Calu3 (cell line): ENCODE measurements around the gene FAHD1. TPM values are rescaled to one million over a fixed set of nuclear protein-coding genes. Genes with fewer than 3 reads are reported as not detected.

Source experiments
- BruUV-seq: library from RNA; stranded (reverse); fragments of 400-500 nt; replicated peaks from 2 replicates; lab custom pipeline; 2021; lab: Mats Ljungman, UMichigan
- CTCF ChIA-PET: fragments of 300-600 bp; sonication (Branson Sonifier 250); formaldehyde crosslinking; loops from one replicate; lab custom pipeline; 2022; ENCODE audit warnings: antibody characterized with exemption; lab: Charles Lee
- DNase-seq: peaks from one replicate; pipeline ENCODE4 v3.0.0; 2022
- H3K27ac Mint-ChIP-seq: one replicate; pipeline ENCODE4 v1.8.0; 2022; ENCODE audit warnings: mixed read lengths; ENCODE audit not compliant: unreplicated experiment
- H3K27me3 Mint-ChIP-seq: one replicate; pipeline ENCODE4 v1.8.0; 2022; ENCODE audit warnings: mixed read lengths; ENCODE audit not compliant: unreplicated experiment
- H3K36me3 Mint-ChIP-seq: one replicate; pipeline ENCODE4 v1.8.0; 2022; ENCODE audit warnings: mild to moderate bottlenecking, moderate library complexity, mixed read lengths; ENCODE audit not compliant: insufficient read depth, unreplicated experiment
- H3K4me1 Mint-ChIP-seq: one replicate; pipeline ENCODE4 v1.8.0; 2022; ENCODE audit warnings: mild to moderate bottlenecking, low read depth, mixed read lengths; ENCODE audit not compliant: unreplicated experiment
- H3K4me3 Mint-ChIP-seq: one replicate; pipeline ENCODE4 v1.8.0; 2022; ENCODE audit warnings: mild to moderate bottlenecking, low read depth, moderate library complexity, mixed read lengths; ENCODE audit not compliant: unreplicated experiment
- H3K9me3 Mint-ChIP-seq: one replicate; pipeline ENCODE4 v1.8.0; 2022; ENCODE audit warnings: low read depth, mixed read lengths; ENCODE audit not compliant: unreplicated experiment
- CTCF ChIP-seq: fragments of 200-600 bp; IDR thresholded peaks from one replicate; pipeline ENCODE4 v1.8.0; 2022; ENCODE audit warnings: antibody characterized with exemption; ENCODE audit not compliant: unreplicated experiment
- intact Hi-C: fragments of 100-400 bp; cut with micrococcal nuclease; formaldehyde crosslinking; loops from one replicate; pipeline ENCODE4 v1.10.0; 2022; ENCODE audit not compliant: unreplicated experiment
- total RNA-seq: library from RNA; stranded (reverse); gene quantifications from 2 replicates; pipeline ENCODE4 v1.2.3, GENCODE V29; 2022

FAHD1 gene
- total RNA-seq, 1 experiment from 2014 or later: 33.1 TPM

GRCh38 chr16:1788708-1789100 lies 38.3 kb upstream of the FAHD1 start:
- Mint-ChIP-seq H3K27me3 (no peaks in the 10 kb centered on the region), H3K36me3 (peaks cover 52% of the 10 kb centered on the region), H3K9me3 (no peaks in the 10 kb centered on the region), H3K27ac (no peak overlapping the region), H3K4me1 (no peaks in the 10 kb centered on the region), H3K4me3 (no peak overlapping the region)
- intact Hi-C loops: no loop called here
- BruUV-seq: no TSS peak
- no peak for TF ChIP-seq CTCF
- no peak for DNase-seq
- CTCF ChIA-PET: no interaction called here

DNA sequence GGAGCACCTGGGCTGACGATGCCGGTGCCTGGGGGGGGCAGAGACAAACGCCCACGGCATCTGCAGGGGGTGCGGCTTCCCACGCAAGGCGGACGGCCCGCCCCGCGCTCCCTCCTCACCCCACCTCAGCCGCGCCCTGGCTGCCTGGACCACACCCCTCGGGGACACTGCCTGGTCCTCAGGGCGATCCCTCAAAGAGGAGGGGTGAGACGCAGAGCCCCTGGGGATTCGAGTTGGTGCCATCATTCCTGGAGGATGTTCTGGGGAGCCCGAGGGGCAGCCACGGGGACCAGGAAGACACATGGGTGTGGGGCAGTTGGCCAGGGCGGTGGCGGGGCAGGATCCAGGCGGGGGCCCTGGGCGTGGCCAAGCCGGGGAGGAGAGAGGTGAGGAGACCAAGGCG lies 37.4 kb upstream of the FAHD1 start:
- no peaks in the 10 kb centered on the region for H3K27me3 Mint-ChIP-seq
- CTCF ChIA-PET: no interaction called here
- no TSS peak for BruUV-seq

DNA sequence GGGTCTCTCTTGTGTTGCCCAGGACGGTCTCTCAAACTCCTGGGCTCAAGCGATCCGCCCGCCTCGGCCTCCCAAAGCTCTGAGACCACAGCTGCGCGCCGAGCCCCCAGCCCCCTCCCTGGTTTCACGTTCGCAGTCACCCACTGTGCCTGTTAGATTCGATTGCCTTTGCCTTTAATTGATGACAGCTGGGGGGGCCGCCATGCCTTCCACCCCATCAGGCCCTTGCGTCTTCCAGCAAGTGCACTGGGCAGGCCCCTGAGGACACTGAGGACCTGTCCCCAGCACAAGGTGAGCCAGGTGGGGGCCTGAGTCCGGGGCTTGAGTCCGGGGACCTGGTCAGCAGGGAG lies 36.8 kb upstream of the FAHD1 start:
- CTCF ChIA-PET: no interaction called here
- Mint-ChIP-seq H3K4me3 (no peak overlapping the region), H3K4me1 (no peaks in the 10 kb centered on the region), H3K9me3 (no peaks in the 10 kb centered on the region), H3K27ac (no peak overlapping the region), H3K36me3 (peaks cover 48% of the 10 kb centered on the region), H3K27me3 (no peaks in the 10 kb centered on the region)
- TF ChIP-seq CTCF: no peak
- intact Hi-C loops: no loop called here
- BruUV-seq: no TSS peak
- no peak for DNase-seq

More for the DNA sequence above, 37.4 kb upstream of the FAHD1 start:
- H3K4me1 Mint-ChIP-seq: no peaks in the 10 kb centered on the region
- intact Hi-C loops: no loop called here
- H3K36me3 Mint-ChIP-seq: peaks cover 51% of the 10 kb centered on the region
- no peak overlapping the region for H3K4me3 Mint-ChIP-seq
- H3K9me3 Mint-ChIP-seq: no peaks in the 10 kb centered on the region
- TF ChIP-seq CTCF: no peak
- H3K27ac Mint-ChIP-seq: no peak overlapping the region
- DNase-seq: no peak

DNA sequence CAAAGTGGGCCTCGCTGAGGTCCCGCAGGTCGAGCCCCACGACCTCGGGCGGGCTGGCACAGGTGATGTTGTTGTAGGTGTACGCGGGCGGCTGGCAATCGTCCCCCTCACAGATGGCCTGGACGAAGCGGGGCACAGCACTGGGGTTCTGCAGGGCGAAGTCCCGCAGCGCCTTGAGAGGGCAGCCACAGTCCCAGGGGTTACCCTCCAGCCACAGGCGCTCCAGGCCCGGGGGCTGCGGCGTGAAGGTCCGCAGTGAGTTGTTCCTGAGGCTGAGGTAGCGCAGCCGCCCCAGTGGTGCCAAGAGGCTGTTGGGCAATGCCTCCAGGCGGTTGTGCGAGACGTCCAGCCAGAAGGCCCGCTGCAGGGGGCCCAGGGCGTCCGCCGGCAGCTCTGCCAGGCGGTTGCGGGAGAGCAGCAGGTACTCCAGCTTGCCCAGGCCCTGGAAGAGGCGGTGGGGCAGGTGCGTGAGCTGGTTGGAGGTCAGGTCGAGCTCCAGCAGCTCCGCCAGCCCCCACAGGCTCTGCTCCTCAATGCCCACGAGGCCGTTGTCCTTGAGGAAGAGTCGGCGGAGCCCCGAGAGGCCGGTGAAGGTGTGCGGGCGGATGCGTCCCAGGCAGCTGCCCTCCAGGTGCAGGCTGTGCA lies 36.3 kb upstream of the FAHD1 start:
- Mint-ChIP-seq H3K27me3 (no peaks in the 10 kb centered on the region), H3K27ac (no peak overlapping the region), H3K4me1 (no peaks in the 10 kb centered on the region), H3K4me3 (no peak overlapping the region), H3K9me3 (no peaks in the 10 kb centered on the region), H3K36me3 (peaks cover 44% of the 10 kb centered on the region)
- DNase-seq: no peak
- no peak for TF ChIP-seq CTCF
- no TSS peak for BruUV-seq
- CTCF ChIA-PET: no interaction called here
- intact Hi-C loops: no loop called here
